COLO668 (cell line): Measurements from ENCODE around the gene CNTD1.

Source experiments
- DNase-seq: peaks from one replicate; lab custom pipeline; 2025; ENCODE audit not compliant: unreplicated experiment; lab: John Stamatoyannopoulos, UW

Gene CNTD1

GRCh38 chr17:42803074-42803883 lies 4.6 kb downstream of the CNTD1 start:
- no peak for DNase-seq

GRCh38 chr17:42804918-42805367 lies 6.3 kb downstream of the CNTD1 start:
- DNase-seq = peak; percentile 32

- DNase-seq = no peak
These were observed 7.6 kb downstream of the CNTD1 start for GRCh38 chr17:42806249-42806648.

GRCh38 chr17:42809250-42809649 lies 10.6 kb downstream of the CNTD1 start:
- no peak for DNase-seq

- no peak for DNase-seq
These were observed 16.2 kb downstream of the CNTD1 start for GRCh38 chr17:42814633-42815399.

- no peak for DNase-seq
These were observed 19.2 kb downstream of the CNTD1 start for GRCh38 chr17:42817866-42818265.

- no peak for DNase-seq
These were observed 19.7 kb downstream of the CNTD1 start for GRCh38 chr17:42818379-42818778.

GRCh38 chr17:42819939-42820535 lies 21.4 kb downstream of the CNTD1 start:
- DNase-seq = peak; percentile 68

GRCh38 chr17:42821176-42821575 lies 22.5 kb downstream of the CNTD1 start:
- no peak for DNase-seq

GRCh38 chr17:42827472-42827871 lies 28.8 kb downstream of the CNTD1 start:
- no peak for DNase-seq

GRCh38 chr17:42830971-42831370 lies 32.3 kb downstream of the CNTD1 start:
- no peak for DNase-seq

GRCh38 chr17:42832213-42832933 lies 33.7 kb downstream of the CNTD1 start:
- no peak for DNase-seq

- peak; percentile 83 for DNase-seq
These were observed 34.5 kb downstream of the CNTD1 start, which contains the start of gene PSME3 for GRCh38 chr17:42832934-42833766. Gene PSME3, plus strand, starts transcription at chr17:42833397. Its CDS starts 235 bp downstream, at chr17:42833632.

- no peak for DNase-seq
These were observed 35.2 kb downstream of the CNTD1 start for GRCh38 chr17:42833767-42834422.

- no peak for DNase-seq
These were observed 37.1 kb downstream of the CNTD1 start for GRCh38 chr17:42835732-42836131.

- DNase-seq = no peak
These were observed 43.5 kb downstream of the CNTD1 start for GRCh38 chr17:42841975-42842685.

GRCh38 chr17:42843358-42843934 lies 44.8 kb downstream of the CNTD1 start:
- peak; percentile 1 for DNase-seq

- no peak for DNase-seq
These were observed 45.6 kb downstream of the CNTD1 start, which contains the start of gene AOC2 for GRCh38 chr17:42844271-42844670. Gene AOC2, plus strand, starts transcription at chr17:42844580. Its CDS starts 47 bp downstream, at chr17:42844627.
